IgD-negative memory B cell (primary cell): Measurements from ENCODE around the gene NKIRAS2. TPM values are rescaled to one million over a fixed set of nuclear protein-coding genes. Genes with fewer than 3 reads are reported as not detected.

Source experiments
- H3K27ac Mint-ChIP-seq, 3 donors: one replicate each; pipeline ENCODE4 v1.8.0; 2020 to 2022; ENCODE audit warnings: mild to moderate bottlenecking in 3 of 3, mixed read lengths in 3 of 3, moderate library complexity in 1 of 3
- H3K27me3 Mint-ChIP-seq: one replicate; pipeline ENCODE4 v1.8.0; 2021; ENCODE audit warnings: mixed read lengths
- H3K36me3 Mint-ChIP-seq: one replicate; pipeline ENCODE4 v1.8.0; 2020; ENCODE audit warnings: mild to moderate bottlenecking, mixed read lengths
- H3K4me1 Mint-ChIP-seq, 3 donors: one replicate each; pipeline ENCODE4 v1.8.0; 2020 to 2022; ENCODE audit warnings: mixed read lengths in 3 of 3, mild to moderate bottlenecking in 1 of 3
- H3K4me3 Mint-ChIP-seq, 4 donors: one replicate each; pipeline ENCODE4 v1.8.0; 2020 to 2022; ENCODE audit warnings: mild to moderate bottlenecking in 4 of 4, mixed read lengths in 4 of 4, moderate library complexity in 3 of 4
- H3K9me3 Mint-ChIP-seq, 3 donors: one replicate each; pipeline ENCODE4 v1.8.0; 2020 to 2021; ENCODE audit warnings: mixed read lengths in 3 of 3, mild to moderate bottlenecking in 1 of 3
- polyA plus RNA-seq: library from polyadenylated mRNA; unstranded; fragments of 300-500 nt; fragmentation: Illumina TruSeq; gene quantifications from one replicate; pipeline ENCODE4 v1.2.3, GENCODE V29; 2021

The NKIRAS2 gene
- 30.7 TPM for polyA plus RNA-seq

DNA sequence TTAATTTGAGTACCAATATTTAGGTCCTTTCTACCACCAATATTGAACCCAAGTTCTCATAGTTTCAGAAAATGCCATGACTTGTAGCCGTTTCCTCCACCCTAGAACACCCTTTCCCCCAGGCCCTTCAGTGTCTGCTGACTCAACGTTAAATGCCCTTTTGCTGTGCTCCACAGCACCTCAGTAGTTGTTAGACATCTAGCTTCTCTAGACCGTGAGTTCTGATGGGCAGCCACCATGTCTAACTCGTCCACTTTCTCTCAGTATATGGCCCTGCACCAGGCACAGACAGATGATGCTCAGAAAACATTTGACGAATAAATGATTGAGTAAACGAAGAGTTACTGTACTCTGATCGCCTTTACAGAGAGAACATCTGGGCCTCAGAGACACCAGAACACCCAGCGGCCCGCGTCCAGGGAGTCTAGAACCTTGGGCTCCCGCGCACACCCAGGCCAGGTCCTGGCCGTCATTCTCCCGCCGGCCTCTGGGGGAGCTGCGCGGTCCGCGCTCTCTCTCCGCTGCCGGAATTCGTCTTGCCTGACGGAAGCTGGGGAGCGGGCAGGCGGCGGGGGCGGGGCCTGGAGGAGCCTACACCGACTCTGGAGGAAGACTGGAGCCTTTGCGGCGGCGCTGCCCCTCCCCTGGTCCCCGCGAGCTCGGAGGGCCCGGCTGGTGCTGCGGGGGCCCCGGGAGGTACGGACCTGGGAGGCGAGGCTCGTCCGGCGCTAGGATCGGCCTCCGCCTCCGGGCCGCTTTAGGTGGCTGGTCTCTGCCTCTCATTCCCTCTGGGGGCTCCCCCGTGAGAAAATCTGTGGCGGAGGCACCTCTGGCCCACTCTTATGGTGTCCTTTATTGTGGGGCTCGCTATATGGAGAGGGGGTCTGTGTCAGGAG is at the start of gene NKIRAS2:
Gene NKIRAS2 (plus strand): TSS at position 582 of the 896 bp plus-strand sequence. CDS start 1,488 bp downstream, outside the sequence.
- Mint-ChIP-seq H3K36me3 (peaks cover 3% of the 10 kb centered on the region), H3K27ac (peak within 1 kb of the TSS; percentile 84 to 94 (median 93)), H3K4me1 (peaks cover 42 to 44% (median 43%) of the 10 kb centered on the region in 3 donors), H3K4me3 (peak within 1 kb of the TSS; percentile 84 to 99 (median 95)), H3K9me3 (no peaks in the 10 kb centered on the region), H3K27me3 (no peaks in the 10 kb centered on the region)

DNA sequence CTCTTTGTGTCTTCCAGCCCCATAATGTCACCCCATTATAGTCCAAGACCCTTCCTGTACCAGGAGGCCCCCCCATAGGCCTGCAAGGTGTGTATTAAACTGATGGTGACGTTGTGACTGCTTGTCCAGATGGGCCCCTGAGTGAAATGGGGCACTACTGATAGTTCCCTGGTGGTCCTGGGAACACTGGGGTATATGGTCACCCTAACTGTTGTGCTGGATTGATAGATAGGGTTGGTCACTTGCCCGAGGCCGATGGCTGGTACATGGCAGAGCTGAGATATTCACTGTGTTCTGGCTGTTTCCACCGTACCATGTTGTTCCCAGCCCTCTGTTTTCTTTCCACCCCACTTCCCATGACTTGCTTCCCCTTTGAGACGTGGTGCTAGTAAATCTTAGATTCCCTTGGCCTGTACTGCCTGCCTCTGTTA is 49.0 kb upstream of the NKIRAS2 start:
- Mint-ChIP-seq H3K4me1 (peaks cover 21 to 32% (median 30%) of the 10 kb centered on the region in 3 donors), H3K27ac (peak overlapping the region in 2 of 3 donors; percentile 7 to 87), H3K4me3 (peak overlapping the region in 1 of 4 donors; percentile 55), H3K27me3 (no peaks in the 10 kb centered on the region), H3K9me3 (no peaks in the 10 kb centered on the region), H3K36me3 (peaks cover 1% of the 10 kb centered on the region)

DNA sequence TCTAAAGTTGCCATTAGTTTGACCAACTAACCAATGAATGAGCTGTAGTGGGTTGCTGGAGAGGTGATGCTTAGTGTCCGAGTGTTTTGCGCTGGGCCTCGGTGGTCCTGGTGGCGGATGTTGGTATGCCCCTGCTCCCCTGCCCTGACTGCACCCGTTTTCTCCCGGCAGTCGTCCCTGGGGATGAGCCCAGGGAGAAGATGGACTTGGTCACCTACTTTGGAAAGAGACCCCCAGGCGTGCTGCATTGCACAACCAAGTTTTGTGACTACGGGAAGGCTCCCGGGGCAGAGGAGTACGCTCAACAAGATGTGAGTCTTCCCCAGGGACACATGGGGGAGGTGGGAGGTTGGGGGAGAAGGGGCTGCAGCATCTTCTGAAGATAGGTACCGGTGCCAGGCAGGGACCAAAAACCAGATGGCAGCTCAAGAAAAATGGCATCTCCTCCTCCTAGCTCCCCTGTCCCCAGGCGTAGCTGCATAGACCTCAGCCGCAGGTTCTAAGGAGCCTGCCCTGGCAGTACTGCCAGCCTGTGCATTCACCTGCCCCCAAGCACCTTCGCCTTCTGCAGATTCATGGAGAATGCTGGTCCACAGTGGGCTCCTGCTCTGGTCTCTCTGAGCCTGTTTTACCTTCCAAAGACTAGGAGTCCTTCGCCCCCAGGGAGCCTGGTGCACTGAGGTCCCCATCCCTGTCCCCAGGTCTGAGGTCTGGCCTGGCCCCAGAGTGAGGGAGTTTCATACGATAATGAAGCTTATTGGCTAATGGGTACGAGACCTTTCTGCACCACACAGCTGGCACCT is 48.0 kb upstream of the NKIRAS2 start:
- Mint-ChIP-seq H3K27me3 (no peaks in the 10 kb centered on the region), H3K36me3 (peaks cover 1% of the 10 kb centered on the region), H3K4me3 (peak overlapping the region in 3 of 4 donors; percentile 67 to 87 (median 73)), H3K9me3 (no peaks in the 10 kb centered on the region), H3K27ac (peak overlapping the region; percentile 87 to 92 (median 90)), H3K4me1 (peaks cover 26 to 41% (median 37%) of the 10 kb centered on the region in 3 donors)

DNA sequence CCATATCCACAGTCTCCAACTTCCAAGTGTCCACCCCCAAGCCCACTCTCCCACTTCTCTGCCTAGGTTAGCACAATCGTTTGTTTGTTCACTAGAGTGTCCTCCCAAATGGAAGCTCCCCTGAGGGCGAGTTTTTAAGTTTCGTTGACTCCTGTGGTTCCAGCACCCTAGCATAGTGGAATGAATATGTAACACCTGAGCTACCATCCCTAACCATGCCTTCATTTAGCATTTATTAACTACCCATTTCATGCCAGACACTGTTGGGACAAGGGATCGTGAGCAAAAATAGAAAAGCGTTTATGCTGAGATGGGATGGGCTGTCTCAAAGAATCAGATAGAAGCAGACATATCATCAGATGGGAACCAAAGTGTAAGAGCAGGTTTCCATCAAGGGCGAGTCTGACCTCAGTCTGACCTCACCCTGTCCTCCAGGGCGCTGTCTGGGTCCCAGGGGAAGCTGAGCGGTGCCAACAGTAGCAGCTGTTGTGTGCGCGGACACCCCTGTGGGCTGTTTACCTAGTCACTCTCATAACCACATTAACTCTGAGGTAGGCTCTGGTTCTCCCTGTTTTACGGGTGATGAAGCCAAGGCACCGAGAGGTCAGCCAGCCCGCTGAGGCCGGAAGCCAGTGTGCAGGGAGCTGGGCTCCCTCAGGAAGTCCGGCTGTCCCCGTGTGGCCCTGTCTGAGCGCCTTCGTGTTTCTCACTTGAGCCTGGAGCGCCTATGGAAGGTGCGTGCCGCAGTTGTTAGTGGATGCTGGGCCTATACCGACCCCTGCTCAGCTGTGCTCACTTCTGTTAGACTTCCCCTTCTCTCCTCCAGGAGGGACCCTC is 47.1 kb upstream of the NKIRAS2 start:
- Mint-ChIP-seq H3K27ac (peak overlapping the region; percentile 87 to 92 (median 90)), H3K4me3 (peak overlapping the region; percentile 34 to 87 (median 70)), H3K36me3 (peaks cover 3% of the 10 kb centered on the region), H3K4me1 (peaks cover 26 to 43% (median 41%) of the 10 kb centered on the region in 3 donors), H3K9me3 (no peaks in the 10 kb centered on the region), H3K27me3 (no peaks in the 10 kb centered on the region)

DNA sequence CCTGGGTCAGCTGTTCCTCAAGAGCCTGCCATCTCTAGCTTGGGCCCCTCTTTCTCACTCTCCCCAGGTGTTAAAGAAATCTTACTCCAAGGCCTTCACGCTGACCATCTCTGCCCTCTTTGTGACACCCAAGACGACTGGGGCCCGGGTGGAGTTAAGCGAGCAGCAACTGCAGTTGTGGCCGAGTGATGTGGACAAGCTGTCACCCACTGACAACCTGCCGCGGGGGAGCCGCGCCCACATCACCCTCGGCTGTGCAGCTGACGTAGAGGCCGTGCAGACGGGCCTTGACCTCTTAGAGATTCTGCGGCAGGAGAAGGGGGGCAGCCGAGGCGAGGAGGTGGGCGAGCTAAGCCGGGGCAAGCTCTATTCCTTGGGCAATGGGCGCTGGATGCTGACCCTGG is 46.5 kb upstream of the NKIRAS2 start:
- Mint-ChIP-seq H3K4me3 (peak overlapping the region in 3 of 4 donors; percentile 65 to 73 (median 67)), H3K27me3 (no peaks in the 10 kb centered on the region), H3K27ac (peak overlapping the region in 2 of 3 donors; percentile 87 to 92), H3K4me1 (peaks cover 26 to 37% (median 36%) of the 10 kb centered on the region in 3 donors), H3K9me3 (no peaks in the 10 kb centered on the region), H3K36me3 (peaks cover 3% of the 10 kb centered on the region)

DNA sequence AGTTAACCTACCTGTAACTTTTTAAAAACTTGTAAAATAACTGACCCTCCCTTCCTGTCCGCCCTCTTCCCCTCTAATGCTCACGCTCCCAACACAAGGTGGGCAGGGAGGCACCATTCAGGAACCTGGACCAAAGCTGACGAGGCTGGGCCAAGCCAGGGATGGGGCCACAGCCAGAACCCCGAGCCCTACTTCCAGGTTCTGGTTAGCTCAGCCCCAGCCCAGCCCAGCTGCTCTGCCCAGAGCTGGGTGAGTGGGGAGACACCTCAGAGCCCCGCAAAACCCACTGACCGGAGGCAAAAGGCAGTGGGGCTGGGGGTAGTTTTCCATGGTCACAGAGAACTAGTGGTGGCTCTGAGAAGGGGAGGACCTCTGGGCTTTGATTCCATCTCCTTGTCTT is 45.9 kb upstream of the NKIRAS2 start:
- Mint-ChIP-seq H3K4me1 (peaks cover 26 to 35% (median 35%) of the 10 kb centered on the region in 3 donors), H3K27ac (peak overlapping the region in 2 of 3 donors; percentile 87 to 92), H3K36me3 (peaks cover 4% of the 10 kb centered on the region), H3K27me3 (no peaks in the 10 kb centered on the region), H3K9me3 (no peaks in the 10 kb centered on the region), H3K4me3 (no peak overlapping the region)

DNA sequence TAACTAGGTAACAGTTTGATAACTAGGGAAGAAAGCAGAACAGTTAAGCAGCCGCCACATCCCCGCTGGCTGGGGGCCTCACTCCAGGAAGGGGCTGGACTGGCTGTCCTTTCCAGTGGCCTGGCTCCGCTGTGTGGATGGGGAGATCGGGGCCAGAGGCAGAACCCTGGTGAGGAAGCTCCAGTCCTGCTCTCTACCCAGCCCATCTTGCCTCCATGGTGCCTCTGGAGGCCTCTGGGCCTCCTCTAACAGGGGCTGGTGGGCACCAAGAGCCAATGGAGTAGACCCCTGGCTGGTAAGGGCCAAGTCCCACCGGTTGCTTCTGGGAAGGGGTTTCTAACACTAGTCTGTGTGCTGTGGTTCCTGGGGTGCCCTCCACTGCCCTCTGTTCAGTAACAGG is 45.2 kb upstream of the NKIRAS2 start:
- Mint-ChIP-seq H3K27ac (peak overlapping the region; percentile 31 to 78 (median 53)), H3K9me3 (no peaks in the 10 kb centered on the region), H3K4me3 (no peak overlapping the region), H3K36me3 (peaks cover 3% of the 10 kb centered on the region), H3K27me3 (no peaks in the 10 kb centered on the region), H3K4me1 (peaks cover 26 to 32% (median 31%) of the 10 kb centered on the region in 3 donors)

DNA sequence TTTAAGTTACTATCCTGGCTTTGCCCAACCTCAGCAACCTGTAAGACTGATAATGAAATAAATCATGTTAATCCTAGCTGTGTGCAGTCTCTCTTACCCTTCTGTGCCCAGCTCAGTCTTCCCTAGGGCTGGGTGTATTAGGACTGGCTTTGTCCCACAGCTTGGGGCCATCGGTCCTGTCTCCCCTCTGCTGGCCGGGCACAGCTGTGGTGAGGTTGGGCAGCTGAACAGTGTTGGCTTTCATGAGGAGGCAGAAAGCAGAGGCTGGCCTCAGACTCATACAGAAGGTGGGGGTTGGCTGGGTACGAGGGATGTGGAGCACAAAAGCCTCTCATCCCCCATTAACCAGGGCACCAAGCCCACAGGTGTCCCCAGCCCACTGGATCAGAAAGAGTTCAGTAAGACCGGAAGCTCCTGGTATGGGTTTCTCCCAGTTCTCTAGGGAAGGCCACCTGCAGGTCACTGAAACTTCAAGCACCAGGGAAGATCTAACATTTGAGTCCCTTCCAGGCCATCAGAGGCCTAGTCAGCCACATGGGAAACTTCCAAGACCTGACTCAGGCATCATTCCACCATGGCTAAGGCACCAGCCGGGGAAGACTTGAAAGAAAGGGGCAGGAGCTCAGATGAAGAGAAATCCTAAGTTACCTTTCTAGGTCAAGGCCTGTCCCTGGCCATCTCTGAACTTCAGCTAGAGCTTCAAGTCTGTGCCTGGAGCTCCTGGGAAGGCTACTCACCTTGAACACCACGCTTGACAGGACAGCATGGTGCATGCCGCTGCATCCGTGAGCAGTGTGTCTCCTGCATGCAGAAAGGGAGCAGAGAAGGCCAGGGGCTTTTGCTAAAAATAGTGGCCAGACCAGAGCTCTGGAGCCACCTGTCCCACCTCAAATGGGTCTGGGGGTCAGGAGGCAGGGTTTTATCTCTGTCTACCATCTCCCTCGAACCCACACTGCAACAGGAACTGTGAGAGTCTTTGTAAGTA is 44.5 kb upstream of the NKIRAS2 start:
- H3K9me3 Mint-ChIP-seq: no peaks in the 10 kb centered on the region
- peaks cover 26 to 30% (median 29%) of the 10 kb centered on the region in 3 donors for H3K4me1 Mint-ChIP-seq
- peak overlapping the region in 1 of 4 donors; percentile 41 for H3K4me3 Mint-ChIP-seq
- H3K36me3 Mint-ChIP-seq: peaks cover 3% of the 10 kb centered on the region
- H3K27ac Mint-ChIP-seq: peak overlapping the region in 2 of 3 donors; percentile 78 to 79
- H3K27me3 Mint-ChIP-seq: no peaks in the 10 kb centered on the region

DNA sequence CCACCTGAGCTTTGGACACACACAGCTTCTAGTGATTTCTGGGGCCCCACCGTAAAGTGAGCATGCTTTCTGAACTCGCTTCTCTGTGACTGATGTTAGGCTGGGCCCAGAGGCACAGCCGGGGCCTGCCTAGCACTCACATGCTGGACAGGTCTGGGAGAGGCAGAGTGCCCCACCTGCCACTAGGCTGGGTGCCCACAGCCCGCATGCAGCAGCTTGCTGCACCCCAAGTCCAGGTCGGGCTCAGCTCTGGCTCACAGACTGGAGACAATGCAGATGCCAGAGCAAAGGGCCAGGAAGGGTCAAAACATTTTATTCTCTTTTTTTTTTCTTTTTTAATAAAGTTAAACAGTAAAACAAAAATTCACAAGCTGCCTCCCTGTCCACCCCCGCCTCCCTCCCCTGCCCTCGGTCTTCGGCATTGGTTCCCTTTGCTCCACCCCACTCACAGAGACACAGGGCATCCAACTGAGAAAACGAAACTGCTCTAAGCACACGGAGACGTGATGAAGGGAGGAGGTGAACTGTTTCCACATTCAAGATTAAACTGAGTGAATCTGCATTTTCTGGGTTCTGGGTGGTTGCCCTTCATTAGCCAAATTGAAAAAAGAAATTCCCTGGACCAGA is 43.6 kb upstream of the NKIRAS2 start:
- H3K27ac Mint-ChIP-seq: peak overlapping the region; percentile 25 to 83 (median 79)
- H3K9me3 Mint-ChIP-seq: no peaks in the 10 kb centered on the region
- peak overlapping the region in 2 of 4 donors; percentile 10 to 41 for H3K4me3 Mint-ChIP-seq
- no peaks in the 10 kb centered on the region for H3K27me3 Mint-ChIP-seq
- peaks cover 6% of the 10 kb centered on the region for H3K36me3 Mint-ChIP-seq
- H3K4me1 Mint-ChIP-seq: peaks cover 21 to 26% (median 26%) of the 10 kb centered on the region in 3 donors

DNA sequence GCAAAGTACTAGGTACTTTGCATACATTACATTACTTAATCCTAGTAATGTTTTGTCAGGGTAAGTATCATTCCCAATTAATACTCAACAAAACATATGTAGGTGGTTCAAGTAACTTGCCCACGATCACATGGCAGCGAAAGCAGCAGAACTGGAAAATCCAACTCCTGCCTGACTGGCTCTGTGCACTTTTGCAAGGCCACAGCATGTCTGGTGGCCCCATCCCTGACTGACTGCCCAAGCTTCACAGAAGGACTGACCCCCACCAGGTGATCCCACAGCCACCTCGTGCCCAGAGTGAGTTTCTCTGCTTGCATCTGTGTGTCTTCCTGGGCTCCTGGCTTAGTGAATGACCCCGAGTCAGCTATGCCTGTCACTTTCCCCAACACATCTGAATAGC is 41.9 kb upstream of the NKIRAS2 start:
- peaks cover 6% of the 10 kb centered on the region for H3K36me3 Mint-ChIP-seq
- H3K27me3 Mint-ChIP-seq: no peaks in the 10 kb centered on the region
- H3K4me3 Mint-ChIP-seq: peak overlapping the region in 2 of 4 donors; percentile 44 to 79
- peak overlapping the region in 2 of 3 donors; percentile 50 to 79 for H3K27ac Mint-ChIP-seq
- H3K4me1 Mint-ChIP-seq: peaks cover 13 to 18% (median 17%) of the 10 kb centered on the region in 3 donors
- H3K9me3 Mint-ChIP-seq: no peaks in the 10 kb centered on the region

DNA sequence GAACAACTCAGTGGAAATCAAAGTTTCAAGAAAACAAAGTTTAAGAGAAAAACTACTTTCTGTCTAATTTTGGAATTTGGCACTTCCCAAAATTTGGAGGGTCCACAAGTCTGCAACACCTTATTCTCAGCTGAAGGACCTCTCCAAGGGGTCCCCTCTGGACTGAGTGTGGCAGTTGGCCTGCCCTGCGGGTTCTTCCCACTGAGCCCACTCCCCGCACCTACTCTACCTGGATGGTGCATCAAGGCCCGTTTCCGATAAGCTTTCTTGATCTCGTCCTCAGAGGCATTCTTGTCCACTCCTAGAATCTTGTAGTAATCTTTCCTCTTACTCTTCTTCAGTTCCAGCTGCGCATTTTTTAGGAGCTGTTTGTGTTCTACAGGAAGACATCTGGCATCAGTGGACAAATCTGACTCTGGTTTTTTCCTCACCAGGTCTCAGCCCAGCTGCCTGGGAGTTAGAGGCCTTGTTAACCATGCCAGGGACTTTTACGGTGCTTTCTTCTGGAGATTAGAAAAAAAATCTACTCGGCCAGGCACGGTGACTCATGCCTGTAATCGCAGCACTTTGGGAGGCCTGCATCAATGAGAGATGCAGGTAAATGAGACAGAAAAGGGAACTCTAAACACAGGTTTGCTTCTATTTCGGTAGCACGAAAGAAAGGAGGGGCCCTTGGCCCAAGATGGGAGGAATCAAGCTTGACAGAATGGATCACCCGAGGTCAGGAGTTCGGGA is 37.7 kb upstream of the NKIRAS2 start:
- Mint-ChIP-seq H3K27me3 (no peaks in the 10 kb centered on the region), H3K4me1 (peaks cover 6 to 9% (median 8%) of the 10 kb centered on the region in 3 donors), H3K4me3 (no peak overlapping the region), H3K9me3 (no peaks in the 10 kb centered on the region), H3K27ac (peak overlapping the region; percentile 39 to 64 (median 64)), H3K36me3 (peaks cover 9% of the 10 kb centered on the region)

DNA sequence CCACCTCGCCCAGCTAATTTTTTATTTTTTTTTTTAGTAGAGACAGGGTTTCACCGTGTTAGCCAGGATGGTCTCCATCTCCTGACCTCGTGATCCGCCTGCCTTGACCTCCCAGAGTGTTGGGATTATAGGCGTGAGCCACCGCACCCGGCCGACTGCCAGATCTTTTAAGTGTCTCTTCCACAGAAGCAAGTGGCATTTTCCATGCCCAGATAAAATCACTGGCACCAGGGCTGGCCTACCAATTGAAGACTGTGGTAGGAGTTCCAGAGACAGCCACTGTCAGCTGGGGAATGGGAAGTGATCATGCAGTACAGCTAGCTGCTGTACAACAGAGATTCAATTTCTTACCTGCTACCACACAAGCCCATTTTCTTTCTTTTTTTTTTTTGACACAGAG is 35.4 kb upstream of the NKIRAS2 start:
- Mint-ChIP-seq H3K36me3 (peaks cover 11% of the 10 kb centered on the region), H3K27ac (peak overlapping the region in 1 of 3 donors; percentile 18), H3K27me3 (no peaks in the 10 kb centered on the region), H3K9me3 (no peaks in the 10 kb centered on the region), H3K4me3 (no peak overlapping the region), H3K4me1 (peaks cover 6 to 8% (median 7%) of the 10 kb centered on the region in 3 donors)
